H1 (cell line): Measurements from ENCODE around the gene PML. TPM values are rescaled to one million over a fixed set of nuclear protein-coding genes. Genes with fewer than 3 reads are reported as not detected.

ENCODE experiments used
- CTCF ChIA-PET: fragments of 300-600 bp; sonication (Branson Sonifier 250); formaldehyde crosslinking; loops from one replicate; lab custom pipeline; 2021; ENCODE audit not compliant: partially characterized antibody; lab: Charles Lee
- POLR2A ChIA-PET: fragments of 300-600 bp; sonication (Branson Sonifier 250); formaldehyde crosslinking; loops from one replicate; lab custom pipeline; 2021; ENCODE audit warnings: inconsistent platforms; ENCODE audit not compliant: partially characterized antibody; lab: Charles Lee
- DNase-seq, 2 experiments: peaks; one replicate each; pipeline versions ENCODE4 v3.0.0 to v3.0.0-alpha.2; 2010 to 2022; ENCODE audit warnings: low spot score in 2 of 2, low read depth in 1 of 2, mixed read lengths in 1 of 2
- FAIRE-seq: peaks from 2 replicates; lab custom pipeline; 2011; peaks lifted over from hg19 to GRCh38; lab: Jason Lieb, UNC
- H2AFZ ChIP-seq: 2 replicates; pipeline ENCODE4 v1.8.1; 2012; ENCODE audit warnings: low read length, inconsistent platforms
- H2AK5ac ChIP-seq: 2 replicates; pipeline ENCODE4 v1.6.1; 2013; ENCODE audit warnings: low read depth, low read length
- H2BK120ac ChIP-seq: replicated peaks from 2 replicates; pipeline ENCODE3; 2013; ENCODE audit warnings: low read depth, low read length, inconsistent platforms
- H2BK12ac ChIP-seq: 2 replicates; pipeline ENCODE4 v1.6.1; 2013; ENCODE audit warnings: low read depth, low read length
- H2BK15ac ChIP-seq: 2 replicates; pipeline ENCODE4 v1.6.1; 2013; ENCODE audit warnings: low read length
- H2BK20ac ChIP-seq: 2 replicates; pipeline ENCODE4 v1.6.1; 2013; ENCODE audit warnings: low read length
- H2BK5ac ChIP-seq: 2 replicates; pipeline ENCODE4 v1.6.1; 2013; ENCODE audit warnings: low read depth, low read length
- H3K14ac ChIP-seq: 2 replicates; pipeline ENCODE4 v1.6.1; 2013; ENCODE audit warnings: inconsistent platforms; ENCODE audit not compliant: insufficient read length
- H3K18ac ChIP-seq: 2 replicates; pipeline ENCODE4 v1.6.1; 2013; ENCODE audit warnings: low read length; ENCODE audit errors: extremely low read depth
- H3K23ac ChIP-seq: 2 replicates; pipeline ENCODE4 v1.6.1; 2013; ENCODE audit warnings: inconsistent platforms; ENCODE audit not compliant: insufficient read length
- H3K23me2 ChIP-seq: 2 replicates; pipeline ENCODE4 v1.6.1; 2013; ENCODE audit warnings: low read depth, low read length
- H3K27ac ChIP-seq: 2 replicates; pipeline ENCODE4 v1.6.1; 2011; ENCODE audit warnings: low read depth, low read length, inconsistent platforms
- H3K27me3 ChIP-seq, 4 experiments: replicated peaks in 1 of 4; 1 replicate in 1 of 4; 2 replicates in 3 of 4; pipeline versions ENCODE4 v1.6.1 to v1.8.1; 2011 to 2013; ENCODE audit warnings: low read length in 3 of 4, mild to moderate bottlenecking in 3 of 4, inconsistent platforms in 2 of 4, mixed read lengths in 2 of 4, moderate library complexity in 1 of 4; ENCODE audit not compliant: control insufficient read depth in 3 of 4, insufficient read depth in 3 of 4; ENCODE audit errors: extremely low read depth in 1 of 4
- H3K36me3 ChIP-seq, 4 experiments: 2 replicates each; pipeline versions ENCODE4 v1.6.1 to v1.8.1; 2011 to 2013; ENCODE audit warnings: mild to moderate bottlenecking in 4 of 4, low read length in 3 of 4, moderate library complexity in 2 of 4, control low read depth in 1 of 4, inconsistent platforms in 1 of 4; ENCODE audit not compliant: insufficient read depth in 4 of 4, control insufficient read depth in 2 of 4
- H3K4ac ChIP-seq: replicated peaks from 2 replicates; pipeline ENCODE3; 2013; ENCODE audit warnings: low read length, low read depth, mixed read lengths, inconsistent platforms; ENCODE audit not compliant: insufficient read length
- H3K4me1 ChIP-seq, 4 experiments: replicated peaks in 1 of 4; 1 replicate in 1 of 4; 2 replicates in 3 of 4; pipeline versions ENCODE4 v1.6.1 to v1.8.1; 2011 to 2013; ENCODE audit warnings: low read length in 3 of 4, inconsistent platforms in 2 of 4, mixed read lengths in 1 of 4; ENCODE audit not compliant: insufficient read depth in 4 of 4, control insufficient read depth in 3 of 4
- H3K4me2 ChIP-seq, 2 experiments: 2 replicates each; pipeline versions ENCODE4 v1.6.1 to v1.8.1; 2011 to 2013; ENCODE audit warnings: low read depth in 2 of 2, low read length in 2 of 2, control low read depth in 1 of 2, inconsistent platforms in 1 of 2, mild to moderate bottlenecking in 1 of 2; ENCODE audit not compliant: insufficient read depth in 1 of 2
- H3K4me3 ChIP-seq, 4 experiments: fragments of 200-600, 300-600 bp in 1 of 4; sonication (generic), shearing (Covaris generic), sonication (Bioruptor Twin) in 1 of 4; 2 replicates each; pipeline versions ENCODE4 v1.5.1 to v1.8.1; 2011 to 2016; ENCODE audit warnings: low read length in 4 of 4, low read depth in 3 of 4, control low read depth in 2 of 4, inconsistent platforms in 2 of 4, mild to moderate bottlenecking in 2 of 4, mixed read lengths in 1 of 4, moderate library complexity in 1 of 4; ENCODE audit not compliant: insufficient read depth in 2 of 4; ENCODE audit errors: extremely low read depth in 1 of 4
- H3K56ac ChIP-seq: replicated peaks from 2 replicates; pipeline ENCODE3; 2013; ENCODE audit warnings: low read depth, mild to moderate bottlenecking, mixed read lengths, low read length, inconsistent platforms; ENCODE audit not compliant: insufficient read length
- H3K79me1 ChIP-seq: 2 replicates; pipeline ENCODE4 v1.6.1; 2013; ENCODE audit warnings: low read depth, low read length, control low read depth
- H3K79me2 ChIP-seq, 2 experiments: 2 replicates each; pipeline versions ENCODE4 v1.6.1 to v1.8.1; 2012 to 2013; ENCODE audit warnings: low read length in 2 of 2, mild to moderate bottlenecking in 2 of 2, inconsistent platforms in 1 of 2; ENCODE audit not compliant: insufficient read depth in 2 of 2, control insufficient read depth in 1 of 2
- H3K9ac ChIP-seq, 4 experiments: replicated peaks in 1 of 4; 1 replicate in 1 of 4; 2 replicates in 3 of 4; pipeline versions ENCODE4 v1.6.1 to v1.8.1; 2011 to 2013; ENCODE audit warnings: low read depth in 3 of 4, low read length in 3 of 4, control low read depth in 2 of 4, mild to moderate bottlenecking in 2 of 4, moderate library complexity in 2 of 4, inconsistent platforms in 1 of 4; ENCODE audit errors: extremely low read depth in 1 of 4
- H3K9me3 ChIP-seq, 2 experiments: 2 replicates each; pipeline versions ENCODE4 v1.6.1 to v1.8.1; 2012 to 2013; ENCODE audit warnings: mild to moderate bottlenecking in 2 of 2, moderate library complexity in 2 of 2, control low read depth in 1 of 2, inconsistent platforms in 1 of 2, low read depth in 1 of 2, low read length in 1 of 2, mixed read lengths in 1 of 2; ENCODE audit not compliant: insufficient read depth in 2 of 2
- H4K20me1 ChIP-seq, 2 experiments: replicated peaks in 1 of 2; 2 replicates each; pipeline versions ENCODE3 to v1.8.1; 2011 to 2013; ENCODE audit warnings: inconsistent platforms in 2 of 2, low read length in 2 of 2, mild to moderate bottlenecking in 1 of 2; ENCODE audit not compliant: insufficient read depth in 2 of 2, control insufficient read depth in 1 of 2
- H4K5ac ChIP-seq: 2 replicates; pipeline ENCODE4 v1.6.1; 2013; ENCODE audit warnings: low read length, low read depth, mixed read lengths, inconsistent platforms; ENCODE audit not compliant: insufficient read length
- H4K8ac ChIP-seq: 2 replicates; pipeline ENCODE4 v1.8.0; 2013; ENCODE audit warnings: mild to moderate bottlenecking, moderate library complexity, low read length, inconsistent platforms; ENCODE audit not compliant: insufficient read depth; ENCODE audit errors: extremely low read depth
- H4K91ac ChIP-seq: replicated peaks from 2 replicates; pipeline ENCODE3; 2013; ENCODE audit warnings: low read length, mixed read lengths, inconsistent platforms; ENCODE audit not compliant: insufficient read length
- ASH2L ChIP-seq: fragments of 200-600, 300-600 bp; sonication (generic); IDR thresholded peaks from one replicate; pipeline ENCODE4 v1.7.1; 2017; ENCODE audit warnings: low read length
- CBX5 ChIP-seq: fragments of 300-800, 300-1000 bp; sonication (generic); IDR thresholded peaks from 2 replicates; pipeline ENCODE4 v1.7.1; 2016; ENCODE audit warnings: antibody characterized with exemption, low read length, low read depth
- CBX8 ChIP-seq: fragments of 300-800, 300-1000 bp; sonication (generic); IDR thresholded peaks from 2 replicates; pipeline ENCODE4 v1.7.1; 2016; ENCODE audit warnings: low read depth, low read length, borderline replicate concordance
- GABPA ChIP-seq: IDR thresholded peaks from 2 replicates; pipeline ENCODE4 v1.6.1; 2011; ENCODE audit warnings: mild to moderate bottlenecking, low read length, moderate library complexity, borderline replicate concordance; ENCODE audit not compliant: insufficient read depth
- HDAC2 ChIP-seq, 2 experiments: fragments of 300-600 bp in 1 of 2; sonication (generic) in 1 of 2; IDR thresholded peaks; 2 replicates each; pipeline ENCODE4 v1.6.1; 2011 to 2012; ENCODE audit warnings: low read depth in 2 of 2, low read length in 2 of 2, mild to moderate bottlenecking in 2 of 2, moderate library complexity in 2 of 2, borderline replicate concordance in 1 of 2, inconsistent platforms in 1 of 2
- KDM1A ChIP-seq: fragments of 200-600, 300-600 bp; sonication (generic); IDR thresholded peaks from 2 replicates; pipeline ENCODE4 v1.7.1; 2016; ENCODE audit warnings: mild to moderate bottlenecking, low read length, borderline replicate concordance
- KDM4A ChIP-seq: IDR thresholded peaks from one replicate; pipeline ENCODE4 v1.7.1; 2012; ENCODE audit warnings: low read depth, mild to moderate bottlenecking, moderate library complexity, low read length, inconsistent platforms; ENCODE audit not compliant: severe bottlenecking
- KDM5A ChIP-seq: fragments of 200-600 bp; IDR thresholded peaks from 2 replicates; pipeline ENCODE4 v1.7.1; 2012; ENCODE audit warnings: mild to moderate bottlenecking, low read length, inconsistent platforms, mixed read lengths
- POLR2AphosphoS5 ChIP-seq: IDR thresholded peaks from 2 replicates; pipeline ENCODE4 v1.6.1; 2011; ENCODE audit warnings: low read depth, low read length
- POU5F1 ChIP-seq: IDR thresholded peaks from 2 replicates; pipeline ENCODE4 v1.6.1; 2011; ENCODE audit warnings: low read depth, mild to moderate bottlenecking, low read length, moderate library complexity
- SIN3A ChIP-seq, 2 experiments: IDR thresholded peaks in 1 of 2; conservative IDR thresholded peaks in 1 of 2; 2 replicates each; pipeline ENCODE4 v1.6.1; 2011 to 2012; ENCODE audit warnings: low read length in 2 of 2, improper control_type of control experiment in 1 of 2, low read depth in 1 of 2, mild to moderate bottlenecking in 1 of 2
- WGBS, 2 experiments: shearing (Covaris generic) in 1 of 2; methylation state at CpG; one replicate each; pipeline versions ENCODE4 v1.1.6 to v1.1.7; 2013 to 2015; ENCODE audit warnings: low lambda C conversion rate in 2 of 2, mixed read lengths in 2 of 2, inconsistent platforms in 1 of 2, low coverage in 1 of 2, missing lambda C conversion rate in 1 of 2; ENCODE audit not compliant: insufficient replicate concordance in 2 of 2, insufficient coverage in 1 of 2, insufficient read length in 1 of 2; ENCODE audit errors: extremely low coverage in 1 of 2, missing lambda C conversion rate in 1 of 2; 5-methylcytosine and 5-hydroxymethylcytosine counted together
- polyA plus RNA-seq, 7 experiments: library from polyadenylated mRNA; depleted of rRNA in 3 of 7; stranded (reverse) in 5 of 7; unstranded in 2 of 7; fragments of >200 nt in 5 of 7; fragments of 200-250 nt in 2 of 7; gene quantifications; 1 replicate in 5 of 7; 2 replicates in 1 of 7; 4 replicates in 1 of 7; pipeline versions ENCODE4 v1.2.1 to v1.2.3, GENCODE V29; 2011 to 2013; ENCODE audit warnings: missing spikeins in 2 of 7, mixed read lengths in 2 of 7
- total RNA-seq: library from RNA; stranded (reverse); fragmentation: NEBNext Ultra II Directional; extraction: Animal tissue kit (Norgen Biotek cat#: 25700); gene quantifications from 2 replicates; pipeline ENCODE4 v1.2.1, GENCODE V29; 2021

PML gene
- total and polyA plus RNA-seq, 2 of the 8 experiments (the other 6 are each of a cell fraction or from before 2014, with no cell fraction given), result 14.9 to 30.3 TPM

DNA sequence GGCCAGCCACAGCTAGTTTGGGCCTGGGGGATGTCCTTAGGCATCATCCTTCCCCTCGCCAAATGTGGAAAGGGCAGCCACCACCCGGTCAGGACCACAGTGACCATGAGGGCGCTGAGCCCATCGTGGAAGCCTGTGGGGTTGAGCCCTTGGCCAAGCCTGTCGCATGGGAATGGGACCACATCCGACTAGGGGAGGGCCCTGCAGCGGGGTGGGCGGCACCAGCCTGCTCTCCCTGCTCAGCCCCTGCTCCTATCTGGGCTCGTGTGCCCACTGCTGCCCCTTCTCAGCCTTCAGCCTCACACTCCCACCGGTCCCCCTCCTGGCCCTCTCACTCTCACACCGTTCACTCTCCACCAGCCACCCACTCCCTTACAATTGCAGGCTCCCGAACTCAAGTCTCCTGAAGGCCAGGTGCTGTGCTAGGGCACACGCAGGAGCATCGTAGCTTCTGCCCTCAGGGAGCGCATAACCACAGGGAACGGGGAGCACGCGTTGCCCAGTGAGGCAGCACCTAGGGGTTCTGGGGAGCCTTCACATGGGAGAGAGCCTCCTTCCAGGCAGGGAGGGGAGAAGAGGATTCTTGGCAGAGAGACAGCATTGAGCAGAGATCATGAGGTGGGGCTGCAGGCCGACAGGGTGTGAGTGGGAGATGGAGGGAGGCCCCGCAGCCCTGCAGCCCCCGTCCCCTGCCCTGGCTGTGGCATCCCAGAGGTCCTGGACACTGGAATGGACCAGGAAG is 42.2 kb upstream of the PML start:
- peaks cover 6 to 16% (median 12%) of the 10 kb centered on the region in 4 experiments for H3K4me1 ChIP-seq
- no peak overlapping the region; the same call in 1 of the 2 replicates for H2AFZ ChIP-seq
- H3K27ac ChIP-seq, result no peak overlapping the region
- H3K79me2 ChIP-seq, result no peaks in the 10 kb centered on the region
- no peak overlapping the region for H2BK120ac ChIP-seq
- H4K5ac ChIP-seq, result no peak overlapping the region
- no peak overlapping the region for H3K4me3 ChIP-seq
- CTCF ChIA-PET, result interaction anchor here (0.8 to 7.0 kb wide), 13 partner anchors 8 to 423 kb away, joined by 3 to 55 read pairs (median 5); partner anchors contain the start of gene LOXL1
- no peaks in the 10 kb centered on the region for H3K9me3 ChIP-seq
- H3K4ac ChIP-seq, result peak overlapping the region; percentile 34
- H2BK20ac ChIP-seq, result 0 out of 2 replicates have a peak overlapping the region, but pooled peaks have one; percentile 72
- no peak overlapping the region for H4K91ac ChIP-seq
- H4K8ac ChIP-seq, result peak overlapping the region; percentile 62; the same call in 1 of the 2 replicates
- POLR2A ChIA-PET, result interaction anchor here (0.9 to 1.3 kb wide), 2 partner anchors 14 to 84 kb away, joined by 3 to 8 read pairs; no protein-coding TSS in a partner anchor
- no peak overlapping the region for H3K23ac ChIP-seq
- peak overlapping the region; percentile 93; the same call in 1 of the 2 replicates for H2BK12ac ChIP-seq
- WGBS, 2 experiments, result 88% methylated on average over 19 of the region's 21 CpGs; no CpG with 5 or more reads in 1 of the 2 experiments
- no peak overlapping the region for H3K56ac ChIP-seq
- H4K20me1 ChIP-seq, result no peaks in the 10 kb centered on the region
- peak overlapping the region; percentile 35; the same call in 1 of the 2 replicates for H2BK5ac ChIP-seq
- no peaks in the 10 kb centered on the region for H3K79me1 ChIP-seq
- no peaks in the 10 kb centered on the region for H3K27me3 ChIP-seq
- no peaks in the 10 kb centered on the region for H3K36me3 ChIP-seq
- peak in 1 of 2 experiments; percentile 55 for DNase-seq
- H3K14ac ChIP-seq, result no peak overlapping the region
- FAIRE-seq, result no peak
- no peak overlapping the region for H3K9ac ChIP-seq
- H3K4me2 ChIP-seq, result no peak overlapping the region
- peak overlapping the region; percentile 72; the same call in 1 of the 2 replicates for H2BK15ac ChIP-seq
- 0 out of 2 replicates have a peak overlapping the region, but pooled peaks have one; percentile 11 for H2AK5ac ChIP-seq
- H3K23me2 ChIP-seq, result no peaks in the 10 kb centered on the region
- no peak overlapping the region for H3K18ac ChIP-seq
- TF ChIP-seq GABPA, result no peak
- no peak for TF ChIP-seq KDM5A
- TF ChIP-seq POLR2AphosphoS5, result no peak
- no peak for TF ChIP-seq SIN3A (conservative IDR thresholded peaks at IDR 0.05 in 1 of 2, IDR thresholded peaks at IDR 0.05 in 1 of 2; ENCODE audit: low read depth in 1 of 2, low read length in 2 of 2)
- no peak for TF ChIP-seq HDAC2 (IDR thresholded peaks at IDR 0.05; ENCODE audit: borderline replicate concordance in 1 of 2, low read depth in 2 of 2, low read length in 2 of 2)
- no peak for TF ChIP-seq KDM1A
- TF ChIP-seq CBX8, result no peak
- TF ChIP-seq ASH2L, result no peak
- TF ChIP-seq KDM4A, result no peak
- TF ChIP-seq POU5F1, result no peak
- no peak for TF ChIP-seq CBX5
